ENCODE results near the gene ARHGEF2.
A peak's percentile ranks its signal among the peaks of the same experiment; 100 is the strongest.

ARHGEF2 gene

GRCh38 chr1:155979597-155980343 lies 1.4 kb upstream of the ARHGEF2 start:
- peaks cover 80% of the 10 kb centered on the region for H3K4me1 Mint-ChIP-seq
- peak; percentile 29 for ATAC-seq
- peak overlapping the region; percentile 99 for H3K4me3 Mint-ChIP-seq
- no peaks in the 10 kb centered on the region for H3K27me3 Mint-ChIP-seq
- H3K9me3 Mint-ChIP-seq = no peaks in the 10 kb centered on the region
- H3K36me3 Mint-ChIP-seq = peaks cover 33% of the 10 kb centered on the region
- H3K27ac Mint-ChIP-seq = peak overlapping the region; percentile 93

- Mint-ChIP-seq H3K4me1 (peaks cover 81% of the 10 kb centered on the region), H3K36me3 (peaks cover 39% of the 10 kb centered on the region), H3K27ac (peak overlapping the region; percentile 93), H3K9me3 (no peaks in the 10 kb centered on the region), H3K27me3 (no peaks in the 10 kb centered on the region), H3K4me3 (peak overlapping the region; percentile 99)
- no peak for ATAC-seq
These were observed 654 bp upstream of the ARHGEF2 start for GRCh38 chr1:155978973-155979429.

- H3K36me3 Mint-ChIP-seq = peaks cover 45% of the 10 kb centered on the region
- peak overlapping the region; percentile 99 for H3K4me3 Mint-ChIP-seq
- peaks cover 78% of the 10 kb centered on the region for H3K4me1 Mint-ChIP-seq
- H3K9me3 Mint-ChIP-seq = no peaks in the 10 kb centered on the region
- no peaks in the 10 kb centered on the region for H3K27me3 Mint-ChIP-seq
- peak overlapping the region; percentile 93 for H3K27ac Mint-ChIP-seq
- ATAC-seq = peak; percentile 59
These were observed 540 bp downstream of the ARHGEF2 start for GRCh38 chr1:155977690-155978324.

GRCh38 chr1:155976913-155977689 lies 1.2 kb downstream of the ARHGEF2 start:
- H3K36me3 Mint-ChIP-seq = peaks cover 50% of the 10 kb centered on the region
- H3K4me3 Mint-ChIP-seq = peak overlapping the region; percentile 99
- H3K4me1 Mint-ChIP-seq = peaks cover 78% of the 10 kb centered on the region
- no peaks in the 10 kb centered on the region for H3K9me3 Mint-ChIP-seq
- no peak for ATAC-seq
- peak overlapping the region; percentile 93 for H3K27ac Mint-ChIP-seq
- no peaks in the 10 kb centered on the region for H3K27me3 Mint-ChIP-seq

GRCh38 chr1:155976062-155976912 lies 2.1 kb downstream of the ARHGEF2 start:
- Mint-ChIP-seq H3K36me3 (peaks cover 48% of the 10 kb centered on the region), H3K4me1 (peaks cover 78% of the 10 kb centered on the region), H3K27ac (peak overlapping the region; percentile 93), H3K9me3 (no peaks in the 10 kb centered on the region), H3K4me3 (peak overlapping the region; percentile 99), H3K27me3 (no peaks in the 10 kb centered on the region)
- no peak for ATAC-seq

- Mint-ChIP-seq H3K4me3 (peak overlapping the region; percentile 99), H3K9me3 (no peaks in the 10 kb centered on the region), H3K27me3 (no peaks in the 10 kb centered on the region), H3K36me3 (peaks cover 49% of the 10 kb centered on the region), H3K27ac (peak overlapping the region; percentile 93), H3K4me1 (peaks cover 78% of the 10 kb centered on the region)
- no peak for ATAC-seq
These were observed 2.8 kb downstream of the ARHGEF2 start for GRCh38 chr1:155975375-155976061.

GRCh38 chr1:155974208-155975115 lies 3.9 kb downstream of the ARHGEF2 start:
- Mint-ChIP-seq H3K4me1 (peaks cover 78% of the 10 kb centered on the region), H3K9me3 (no peaks in the 10 kb centered on the region), H3K36me3 (peaks cover 59% of the 10 kb centered on the region), H3K27me3 (no peaks in the 10 kb centered on the region), H3K27ac (peak overlapping the region; percentile 93), H3K4me3 (peak overlapping the region; percentile 99)
- no peak for ATAC-seq

- no peak for ATAC-seq
- Mint-ChIP-seq H3K4me1 (peaks cover 84% of the 10 kb centered on the region), H3K4me3 (no peak overlapping the region), H3K9me3 (no peaks in the 10 kb centered on the region), H3K27me3 (no peaks in the 10 kb centered on the region), H3K27ac (peak overlapping the region; percentile 93), H3K36me3 (peaks cover 67% of the 10 kb centered on the region)
These were observed 4.6 kb downstream of the ARHGEF2 start for GRCh38 chr1:155973723-155974122.

GRCh38 chr1:155971910-155972809 lies 6.2 kb downstream of the ARHGEF2 start:
- peak overlapping the region; percentile 67 for H3K4me3 Mint-ChIP-seq
- H3K36me3 Mint-ChIP-seq = peaks cover 73% of the 10 kb centered on the region
- peaks cover 97% of the 10 kb centered on the region for H3K4me1 Mint-ChIP-seq
- ATAC-seq = no peak
- no peaks in the 10 kb centered on the region for H3K9me3 Mint-ChIP-seq
- peak overlapping the region; percentile 84 for H3K27ac Mint-ChIP-seq
- no peaks in the 10 kb centered on the region for H3K27me3 Mint-ChIP-seq

- peaks cover 96% of the 10 kb centered on the region for H3K4me1 Mint-ChIP-seq
- peaks cover 65% of the 10 kb centered on the region for H3K36me3 Mint-ChIP-seq
These were observed 7.7 kb downstream of the ARHGEF2 start for GRCh38 chr1:155970531-155971167.

GRCh38 chr1:155969377-155969791 lies 9.0 kb downstream of the ARHGEF2 start:
- peak overlapping the region; percentile 84 for H3K27ac Mint-ChIP-seq
- no peaks in the 10 kb centered on the region for H3K27me3 Mint-ChIP-seq
- peaks cover 89% of the 10 kb centered on the region for H3K4me1 Mint-ChIP-seq
- peak overlapping the region; percentile 74 for H3K4me3 Mint-ChIP-seq
- peaks cover 68% of the 10 kb centered on the region for H3K36me3 Mint-ChIP-seq
- H3K9me3 Mint-ChIP-seq = no peaks in the 10 kb centered on the region
- ATAC-seq = no peak

More at GRCh38 chr1:155970531-155971167, 7.7 kb downstream of the ARHGEF2 start:
- H3K9me3 Mint-ChIP-seq = no peaks in the 10 kb centered on the region
- H3K27me3 Mint-ChIP-seq = no peaks in the 10 kb centered on the region
- H3K4me3 Mint-ChIP-seq = peak overlapping the region; percentile 74
- H3K27ac Mint-ChIP-seq = peak overlapping the region; percentile 84
- peak; percentile 96 for ATAC-seq

- H3K4me3 Mint-ChIP-seq = no peak overlapping the region
- no peak for ATAC-seq
- no peaks in the 10 kb centered on the region for H3K27me3 Mint-ChIP-seq
- no peaks in the 10 kb centered on the region for H3K9me3 Mint-ChIP-seq
- peaks cover 84% of the 10 kb centered on the region for H3K4me1 Mint-ChIP-seq
- peaks cover 69% of the 10 kb centered on the region for H3K36me3 Mint-ChIP-seq
- H3K27ac Mint-ChIP-seq = peak overlapping the region; percentile 84
These were observed 9.7 kb downstream of the ARHGEF2 start for GRCh38 chr1:155968670-155969069.
